ENCODE results near the gene FOXP1. TPM values are rescaled to one million over a fixed set of nuclear protein-coding genes. Genes with fewer than 3 reads are reported as not detected.

The FOXP1 gene
- total RNA-seq, 4 donors from 2014 or later, result 13.2 to 46.6 (median 29.2) TPM

DNA sequence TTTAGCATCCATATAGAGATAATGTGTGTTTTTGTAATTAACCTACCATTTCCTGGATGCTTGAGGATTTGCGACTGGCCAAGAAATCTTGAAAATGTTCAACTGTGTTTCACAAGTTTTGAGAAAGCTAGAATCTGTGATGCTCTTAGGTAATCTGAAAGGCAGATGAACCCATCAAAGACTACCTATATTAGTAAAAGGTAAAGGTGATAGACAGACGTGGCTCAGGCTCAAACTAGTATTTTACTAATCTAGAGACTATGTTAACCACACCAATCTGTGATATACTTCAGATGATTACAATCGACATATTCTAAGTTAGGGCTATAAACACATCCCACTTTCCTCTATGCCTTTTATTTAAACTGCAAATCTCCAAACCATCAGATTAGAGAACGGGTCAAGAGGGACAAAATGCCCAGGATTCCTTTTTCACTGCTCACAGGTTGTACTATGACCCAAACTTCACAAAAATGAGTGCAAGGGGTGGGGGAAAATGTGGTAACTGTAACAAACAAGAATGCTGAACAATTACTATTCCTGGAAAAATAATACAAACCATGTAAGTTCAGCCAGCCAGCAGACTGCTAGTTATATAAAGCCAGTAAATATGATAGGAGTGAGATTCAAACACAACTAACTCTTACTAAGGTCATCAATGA lies 295.1 kb downstream of the FOXP1 start:
- intact Hi-C loops (cut with DNase I; ENCODE audit: low total_unique reads) (no loop called here), in situ Hi-C loops (cut with MboI; ENCODE audit: low sequenced_read_pairs in 4 of 4) (no loop called here)
- TF ChIP-seq, protein P1, sequence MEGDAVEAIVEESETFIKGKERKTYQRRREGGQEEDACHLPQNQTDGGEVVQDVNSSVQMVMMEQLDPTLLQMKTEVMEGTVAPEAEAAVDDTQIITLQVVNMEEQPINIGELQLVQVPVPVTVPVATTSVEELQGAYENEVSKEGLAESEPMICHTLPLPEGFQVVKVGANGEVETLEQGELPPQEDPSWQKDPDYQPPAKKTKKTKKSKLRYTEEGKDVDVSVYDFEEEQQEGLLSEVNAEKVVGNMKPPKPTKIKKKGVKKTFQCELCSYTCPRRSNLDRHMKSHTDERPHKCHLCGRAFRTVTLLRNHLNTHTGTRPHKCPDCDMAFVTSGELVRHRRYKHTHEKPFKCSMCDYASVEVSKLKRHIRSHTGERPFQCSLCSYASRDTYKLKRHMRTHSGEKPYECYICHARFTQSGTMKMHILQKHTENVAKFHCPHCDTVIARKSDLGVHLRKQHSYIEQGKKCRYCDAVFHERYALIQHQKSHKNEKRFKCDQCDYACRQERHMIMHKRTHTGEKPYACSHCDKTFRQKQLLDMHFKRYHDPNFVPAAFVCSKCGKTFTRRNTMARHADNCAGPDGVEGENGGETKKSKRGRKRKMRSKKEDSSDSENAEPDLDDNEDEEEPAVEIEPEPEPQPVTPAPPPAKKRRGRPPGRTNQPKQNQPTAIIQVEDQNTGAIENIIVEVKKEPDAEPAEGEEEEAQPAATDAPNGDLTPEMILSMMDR (IDR thresholded peaks at IDR 0.05 in 4 of 5, conservative IDR thresholded peaks at IDR 0.05 in 1 of 5), result no peak
- TF ChIP-seq POLR2A (IDR thresholded peaks at IDR 0.05), result no peak
- no peaks in the 10 kb centered on the region for H3K4me1 ChIP-seq
- no peaks in the 10 kb centered on the region for H3K36me3 ChIP-seq
- no peaks in the 10 kb centered on the region for H3K9me3 ChIP-seq
- ATAC-seq (no peak), DNase-seq (no peak)
- no peak overlapping the region for H3K4me3 ChIP-seq
- no peaks in the 10 kb centered on the region for H3K27me3 ChIP-seq
- H3K27ac ChIP-seq, result no peak overlapping the region

DNA sequence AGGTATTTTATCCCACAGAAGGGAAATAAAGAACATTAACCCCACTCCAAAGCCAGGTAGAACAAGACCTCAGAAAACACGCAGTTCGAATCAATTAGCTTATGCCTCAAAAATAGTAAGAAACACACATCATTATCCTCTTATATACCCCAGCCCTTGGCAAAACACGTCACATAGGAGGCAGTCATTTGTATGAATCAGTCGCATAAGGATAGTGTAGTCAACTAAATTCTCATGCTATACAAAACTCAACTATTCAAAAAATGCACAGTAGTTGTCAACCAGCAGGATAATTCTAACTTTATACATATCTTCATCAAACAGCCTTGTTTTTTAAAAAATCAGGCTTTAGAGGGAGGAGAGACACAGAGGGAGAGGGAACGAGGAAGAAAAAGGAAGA lies 298.4 kb downstream of the FOXP1 start:
- Histone ChIP-seq H3K27me3 (no peaks in the 10 kb centered on the region), H3K36me3 (no peaks in the 10 kb centered on the region), H3K27ac (no peak overlapping the region), H3K4me1 (no peaks in the 10 kb centered on the region), H3K9me3 (no peaks in the 10 kb centered on the region), H3K4me3 (no peak overlapping the region)
- ATAC-seq, result no peak
- DNase-seq, result no peak
- intact Hi-C loops (cut with DNase I; ENCODE audit: low total_unique reads), result no loop called here
- in situ Hi-C loops (cut with MboI; ENCODE audit: low sequenced_read_pairs in 4 of 4), result no loop called here
- no peak for TF ChIP-seq POLR2A (IDR thresholded peaks at IDR 0.05)
- TF ChIP-seq, protein P1 (IDR thresholded peaks at IDR 0.05 in 4 of 5, conservative IDR thresholded peaks at IDR 0.05 in 1 of 5), result no peak

DNA sequence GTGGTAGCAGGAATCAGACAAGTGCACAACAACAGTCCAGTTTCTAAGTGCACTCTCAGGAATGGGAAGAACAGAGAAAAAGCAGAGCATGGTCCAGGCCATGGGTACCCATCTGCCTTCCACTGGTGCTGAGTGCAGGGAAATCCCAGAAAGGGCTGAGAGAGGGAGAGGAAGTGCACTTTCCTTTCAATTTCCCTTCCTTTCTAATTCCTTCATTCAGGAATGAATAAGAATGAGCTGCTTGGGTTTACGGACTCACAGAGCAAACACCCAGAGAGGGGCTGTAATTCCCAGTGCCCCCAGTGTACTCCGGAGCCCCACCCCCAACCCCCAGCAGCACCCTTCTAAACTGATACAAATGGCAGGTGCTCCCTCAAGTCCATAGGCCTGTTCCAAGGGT lies 300.6 kb downstream of the FOXP1 start:
- Histone ChIP-seq H3K9me3 (no peaks in the 10 kb centered on the region), H3K4me3 (no peak overlapping the region), H3K36me3 (no peaks in the 10 kb centered on the region), H3K27me3 (no peaks in the 10 kb centered on the region), H3K4me1 (no peaks in the 10 kb centered on the region), H3K27ac (no peak overlapping the region)
- DNase-seq, result no peak
- in situ Hi-C loops (cut with MboI; ENCODE audit: low sequenced_read_pairs in 4 of 4), result no loop called here
- no peak for ATAC-seq
- intact Hi-C loops (cut with DNase I; ENCODE audit: low total_unique reads), result no loop called here
- TF ChIP-seq POLR2A (IDR thresholded peaks at IDR 0.05), result no peak

DNA sequence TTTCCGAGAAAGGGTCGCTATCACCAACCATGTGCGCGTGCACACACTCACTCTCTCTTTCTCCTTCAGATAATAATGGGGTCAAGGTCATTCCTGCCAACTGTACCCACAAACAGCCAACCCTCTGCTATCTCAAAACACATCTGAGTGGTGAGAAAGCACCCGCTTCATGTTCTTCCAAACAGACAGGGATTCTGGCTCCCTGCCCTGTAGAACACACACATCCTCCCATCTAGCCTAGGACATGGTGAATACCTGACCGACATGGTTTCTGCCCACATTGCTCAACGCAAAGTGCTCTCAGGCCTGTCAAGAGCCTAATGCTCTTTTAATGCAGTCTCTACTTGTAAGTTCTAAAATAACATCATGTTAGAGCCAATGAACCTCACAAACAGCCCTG lies 302.2 kb downstream of the FOXP1 start:
- Histone ChIP-seq H3K27ac (no peak overlapping the region), H3K9me3 (no peaks in the 10 kb centered on the region), H3K27me3 (no peaks in the 10 kb centered on the region), H3K4me3 (no peak overlapping the region), H3K36me3 (no peaks in the 10 kb centered on the region), H3K4me1 (no peaks in the 10 kb centered on the region)
- ATAC-seq, result no peak
- intact Hi-C loops (cut with DNase I; ENCODE audit: low total_unique reads) (no loop called here), in situ Hi-C loops (cut with MboI; ENCODE audit: low sequenced_read_pairs in 4 of 4) (no loop called here)
- no peak for DNase-seq
- TF ChIP-seq, protein P1 (IDR thresholded peaks at IDR 0.05 in 4 of 5, conservative IDR thresholded peaks at IDR 0.05 in 1 of 5), result no peak
- no peak for TF ChIP-seq POLR2A (IDR thresholded peaks at IDR 0.05)

DNA sequence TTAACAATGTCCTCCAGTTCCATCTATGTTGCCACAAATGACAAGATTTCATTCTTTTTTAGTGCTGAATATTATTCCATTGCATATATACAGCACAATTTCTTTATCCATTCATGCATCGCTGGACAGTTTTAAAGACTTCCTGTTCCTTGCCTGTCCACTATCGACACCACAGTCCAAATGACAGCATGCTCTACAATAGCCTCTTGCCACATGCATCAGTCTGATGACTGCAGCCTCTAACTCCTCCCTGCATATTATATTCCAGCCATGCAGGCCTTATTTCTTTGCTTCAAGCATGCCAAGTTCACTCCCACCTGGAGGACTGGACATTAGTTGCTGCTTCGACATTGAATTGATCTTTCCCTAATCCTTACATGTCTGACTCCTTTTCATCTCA lies 306.2 kb downstream of the FOXP1 start:
- no peak overlapping the region for H3K27ac ChIP-seq
- in situ Hi-C loops (cut with MboI; ENCODE audit: low sequenced_read_pairs in 4 of 4) (no loop called here), intact Hi-C loops (cut with DNase I; ENCODE audit: low total_unique reads) (no loop called here)
- TF ChIP-seq, protein P1 (IDR thresholded peaks at IDR 0.05 in 4 of 5, conservative IDR thresholded peaks at IDR 0.05 in 1 of 5), result no peak
- TF ChIP-seq POLR2A (IDR thresholded peaks at IDR 0.05), result no peak
- no peaks in the 10 kb centered on the region for H3K36me3 ChIP-seq
- no peaks in the 10 kb centered on the region for H3K27me3 ChIP-seq
- ATAC-seq, result peak in 1 of 2 donors; percentile 44
- no peaks in the 10 kb centered on the region for H3K4me1 ChIP-seq
- no peak overlapping the region for H3K4me3 ChIP-seq
- DNase-seq, result no peak
- H3K9me3 ChIP-seq, result no peaks in the 10 kb centered on the region
